Calu3 (cell line): ENCODE measurements around the gene MACROD2. TPM values are rescaled to one million over a fixed set of nuclear protein-coding genes. Genes with fewer than 3 reads are reported as not detected.

Experiments
- BruUV-seq: library from RNA; stranded (reverse); fragments of 400-500 nt; replicated peaks from 2 replicates; lab custom pipeline; 2021; lab: Mats Ljungman, UMichigan
- CTCF ChIA-PET: fragments of 300-600 bp; sonication (Branson Sonifier 250); formaldehyde crosslinking; loops from one replicate; lab custom pipeline; 2022; ENCODE audit warnings: antibody characterized with exemption; lab: Charles Lee
- DNase-seq: peaks from one replicate; pipeline ENCODE4 v3.0.0; 2022
- H3K27ac Mint-ChIP-seq: one replicate; pipeline ENCODE4 v1.8.0; 2022; ENCODE audit warnings: mixed read lengths; ENCODE audit not compliant: unreplicated experiment
- H3K27me3 Mint-ChIP-seq: one replicate; pipeline ENCODE4 v1.8.0; 2022; ENCODE audit warnings: mixed read lengths; ENCODE audit not compliant: unreplicated experiment
- H3K36me3 Mint-ChIP-seq: one replicate; pipeline ENCODE4 v1.8.0; 2022; ENCODE audit warnings: mild to moderate bottlenecking, moderate library complexity, mixed read lengths; ENCODE audit not compliant: insufficient read depth, unreplicated experiment
- H3K4me1 Mint-ChIP-seq: one replicate; pipeline ENCODE4 v1.8.0; 2022; ENCODE audit warnings: mild to moderate bottlenecking, low read depth, mixed read lengths; ENCODE audit not compliant: unreplicated experiment
- H3K4me3 Mint-ChIP-seq: one replicate; pipeline ENCODE4 v1.8.0; 2022; ENCODE audit warnings: mild to moderate bottlenecking, low read depth, moderate library complexity, mixed read lengths; ENCODE audit not compliant: unreplicated experiment
- H3K9me3 Mint-ChIP-seq: one replicate; pipeline ENCODE4 v1.8.0; 2022; ENCODE audit warnings: low read depth, mixed read lengths; ENCODE audit not compliant: unreplicated experiment
- intact Hi-C: fragments of 100-400 bp; cut with micrococcal nuclease; formaldehyde crosslinking; loops from one replicate; pipeline ENCODE4 v1.10.0; 2022; ENCODE audit not compliant: unreplicated experiment
- total RNA-seq: library from RNA; stranded (reverse); gene quantifications from 2 replicates; pipeline ENCODE4 v1.2.3, GENCODE V29; 2022
- TF ChIP-seq, protein P1 (sequence below): fragments of 200-600 bp; IDR thresholded peaks from one replicate; pipeline ENCODE4 v1.8.0; 2022; ENCODE audit warnings: antibody characterized with exemption; ENCODE audit not compliant: unreplicated experiment

MACROD2 gene
- total RNA-seq, 1 experiment from 2014 or later, result 29.4 TPM

DNA sequence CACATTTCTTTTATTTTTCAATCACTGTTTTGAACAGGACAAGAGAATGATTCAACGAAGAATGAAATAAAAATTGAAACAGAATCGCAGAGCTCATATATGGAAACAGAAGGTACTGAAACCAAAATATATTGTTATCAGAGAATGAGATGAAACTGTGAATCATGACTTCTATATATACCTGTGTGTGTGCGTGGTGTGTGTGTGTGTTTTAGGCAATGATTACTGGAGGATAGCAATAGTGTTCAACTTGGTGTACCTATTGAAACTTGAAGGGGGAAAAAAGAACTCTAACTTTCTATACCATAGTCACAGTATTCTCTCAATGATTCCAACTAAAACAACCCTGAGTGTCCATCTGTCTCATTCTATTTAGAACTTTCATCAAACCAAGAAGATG lies 1991.4 kb downstream of the MACROD2 start:
- no TSS peak for BruUV-seq
- peaks cover 39% of the 10 kb centered on the region for H3K36me3 Mint-ChIP-seq
- CTCF ChIA-PET, result no interaction called here
- no peaks in the 10 kb centered on the region for H3K9me3 Mint-ChIP-seq
- H3K27ac Mint-ChIP-seq, result peak overlapping the region; percentile 95
- H3K27me3 Mint-ChIP-seq, result no peaks in the 10 kb centered on the region
- H3K4me3 Mint-ChIP-seq, result peak overlapping the region; percentile 72
- no peak for DNase-seq
- TF ChIP-seq, protein P1, sequence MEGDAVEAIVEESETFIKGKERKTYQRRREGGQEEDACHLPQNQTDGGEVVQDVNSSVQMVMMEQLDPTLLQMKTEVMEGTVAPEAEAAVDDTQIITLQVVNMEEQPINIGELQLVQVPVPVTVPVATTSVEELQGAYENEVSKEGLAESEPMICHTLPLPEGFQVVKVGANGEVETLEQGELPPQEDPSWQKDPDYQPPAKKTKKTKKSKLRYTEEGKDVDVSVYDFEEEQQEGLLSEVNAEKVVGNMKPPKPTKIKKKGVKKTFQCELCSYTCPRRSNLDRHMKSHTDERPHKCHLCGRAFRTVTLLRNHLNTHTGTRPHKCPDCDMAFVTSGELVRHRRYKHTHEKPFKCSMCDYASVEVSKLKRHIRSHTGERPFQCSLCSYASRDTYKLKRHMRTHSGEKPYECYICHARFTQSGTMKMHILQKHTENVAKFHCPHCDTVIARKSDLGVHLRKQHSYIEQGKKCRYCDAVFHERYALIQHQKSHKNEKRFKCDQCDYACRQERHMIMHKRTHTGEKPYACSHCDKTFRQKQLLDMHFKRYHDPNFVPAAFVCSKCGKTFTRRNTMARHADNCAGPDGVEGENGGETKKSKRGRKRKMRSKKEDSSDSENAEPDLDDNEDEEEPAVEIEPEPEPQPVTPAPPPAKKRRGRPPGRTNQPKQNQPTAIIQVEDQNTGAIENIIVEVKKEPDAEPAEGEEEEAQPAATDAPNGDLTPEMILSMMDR, result no peak
- H3K4me1 Mint-ChIP-seq, result no peaks in the 10 kb centered on the region
- intact Hi-C loops, result loop anchor here (10.0 kb wide), 1 partner anchor 1652 kb away; the partner anchor contains the start of gene FLRT3

DNA sequence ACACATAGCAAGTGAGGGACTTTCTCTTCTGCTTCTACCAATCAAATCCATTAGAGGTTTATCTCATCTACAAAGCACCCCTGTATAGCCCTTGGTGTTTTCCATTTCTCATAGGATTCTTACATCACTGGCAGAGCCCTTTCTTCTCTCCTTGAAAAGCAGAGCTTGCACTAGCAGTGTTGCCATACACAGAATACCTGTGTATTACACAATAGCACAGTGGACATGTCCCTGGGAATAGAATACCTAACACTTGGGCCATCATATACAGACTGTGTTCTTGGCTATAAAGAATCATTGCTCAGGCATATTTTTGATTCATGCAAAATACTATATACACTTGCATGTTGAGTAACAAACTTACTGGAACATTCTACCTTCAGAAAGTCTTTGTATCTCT lies 1996.0 kb downstream of the MACROD2 start:
- peak overlapping the region; percentile 58 for H3K27ac Mint-ChIP-seq
- CTCF ChIA-PET, result no interaction called here
- no peak overlapping the region for H3K4me3 Mint-ChIP-seq
- peaks cover 9% of the 10 kb centered on the region for H3K4me1 Mint-ChIP-seq
- no TSS peak for BruUV-seq
- intact Hi-C loops, result no loop called here
- H3K9me3 Mint-ChIP-seq, result no peaks in the 10 kb centered on the region
- TF ChIP-seq, protein P1, result no peak
- H3K36me3 Mint-ChIP-seq, result peaks cover 16% of the 10 kb centered on the region
- H3K27me3 Mint-ChIP-seq, result no peaks in the 10 kb centered on the region
- DNase-seq, result no peak

DNA sequence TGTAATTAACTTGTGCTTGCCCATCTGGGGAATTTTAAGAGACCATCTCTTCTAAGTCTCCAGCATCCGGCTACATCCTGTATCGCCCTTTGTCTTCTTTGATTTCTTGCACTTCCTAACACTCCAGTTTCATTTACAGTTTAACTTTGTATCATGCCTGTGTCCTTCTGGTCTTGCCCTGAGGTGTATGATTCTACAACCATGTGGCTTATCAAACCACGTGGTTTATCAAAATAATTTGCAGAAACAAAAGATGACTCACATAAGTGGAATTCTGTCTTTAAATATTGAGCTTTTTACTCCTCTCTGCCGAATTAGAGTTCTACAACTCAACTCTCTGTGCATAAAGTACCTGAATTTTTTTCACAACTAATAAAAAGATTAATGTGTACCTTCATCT lies 1997.2 kb downstream of the MACROD2 start:
- CTCF ChIA-PET, result no interaction called here
- Mint-ChIP-seq H3K36me3 (peaks cover 7% of the 10 kb centered on the region), H3K27me3 (no peaks in the 10 kb centered on the region), H3K4me1 (peaks cover 9% of the 10 kb centered on the region), H3K27ac (peak overlapping the region; percentile 73), H3K9me3 (no peaks in the 10 kb centered on the region), H3K4me3 (peak overlapping the region; percentile 54)
- intact Hi-C loops, result no loop called here
- DNase-seq, result no peak
- TF ChIP-seq, protein P1, result no peak
- no TSS peak for BruUV-seq

DNA sequence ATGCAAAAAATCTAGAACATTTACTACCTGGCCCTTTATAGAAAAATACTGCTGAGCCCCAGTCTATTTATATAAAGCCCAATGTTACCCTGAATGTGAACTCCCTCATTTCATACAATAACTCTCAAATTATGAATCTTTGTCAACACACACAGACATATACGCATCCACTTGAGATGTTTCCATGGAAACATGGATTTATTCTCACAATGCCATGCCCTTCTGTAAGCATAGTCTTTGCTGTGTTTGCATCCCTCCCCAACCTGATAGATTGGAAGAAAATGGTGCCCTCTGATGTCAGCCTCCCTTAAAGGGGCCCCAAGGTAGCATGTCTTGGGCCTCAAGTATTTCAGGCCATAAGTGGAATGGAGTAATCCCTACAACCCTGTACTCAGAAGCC lies 2004.8 kb downstream of the MACROD2 start:
- no TSS peak for BruUV-seq
- CTCF ChIA-PET, result no interaction called here
- TF ChIP-seq, protein P1, result no peak
- DNase-seq, result no peak
- Mint-ChIP-seq H3K4me3 (no peak overlapping the region), H3K4me1 (no peaks in the 10 kb centered on the region), H3K9me3 (no peaks in the 10 kb centered on the region), H3K27me3 (no peaks in the 10 kb centered on the region), H3K36me3 (no peaks in the 10 kb centered on the region), H3K27ac (no peak overlapping the region)
- intact Hi-C loops, result no loop called here
